Keratinocyte (primary cell): ENCODE data around the gene LSG1.

Source experiments
- EZH2 ChIP-seq: IDR thresholded peaks from one replicate; pipeline ENCODE4 v1.6.1; 2012; ENCODE audit warnings: inconsistent platforms, mild to moderate bottlenecking, low read length, moderate library complexity
- TF ChIP-seq, protein P1 (sequence below), 3 experiments: IDR thresholded peaks in 1 of 3; conservative IDR thresholded peaks in 1 of 3; optimal IDR thresholded peaks in 1 of 3; 2 replicates in 2 of 3; 3 replicates in 1 of 3; pipeline versions ENCODE3 to v1.5.1; 2011; ENCODE audit warnings: low read length in 3 of 3, mild to moderate bottlenecking in 3 of 3, moderate library complexity in 2 of 3, control low read depth in 1 of 3, inconsistent platforms in 1 of 3; ENCODE audit not compliant: insufficient read depth in 2 of 3; ENCODE audit errors: extremely low read depth in 1 of 3

DNA sequence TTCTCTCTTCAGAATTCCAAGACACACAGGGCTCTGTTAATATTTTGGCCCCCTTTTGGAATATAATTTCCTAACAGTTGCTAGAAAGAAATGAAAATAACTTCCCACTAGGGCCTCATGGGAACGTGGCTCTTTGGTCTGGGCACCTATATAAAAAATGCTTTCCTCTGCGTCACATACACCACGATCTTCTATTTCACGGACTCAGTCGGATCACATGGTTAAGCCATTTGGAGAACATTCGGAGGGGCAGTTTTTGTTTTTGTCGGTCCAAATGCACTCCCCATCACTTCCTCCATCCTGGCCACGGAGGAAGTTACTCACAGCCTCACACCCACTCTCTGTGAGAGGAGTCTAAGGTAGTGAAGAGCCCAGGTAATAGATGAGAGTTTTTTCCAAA is 59.8 kb downstream of the LSG1 start:
- TF ChIP-seq, protein P1, sequence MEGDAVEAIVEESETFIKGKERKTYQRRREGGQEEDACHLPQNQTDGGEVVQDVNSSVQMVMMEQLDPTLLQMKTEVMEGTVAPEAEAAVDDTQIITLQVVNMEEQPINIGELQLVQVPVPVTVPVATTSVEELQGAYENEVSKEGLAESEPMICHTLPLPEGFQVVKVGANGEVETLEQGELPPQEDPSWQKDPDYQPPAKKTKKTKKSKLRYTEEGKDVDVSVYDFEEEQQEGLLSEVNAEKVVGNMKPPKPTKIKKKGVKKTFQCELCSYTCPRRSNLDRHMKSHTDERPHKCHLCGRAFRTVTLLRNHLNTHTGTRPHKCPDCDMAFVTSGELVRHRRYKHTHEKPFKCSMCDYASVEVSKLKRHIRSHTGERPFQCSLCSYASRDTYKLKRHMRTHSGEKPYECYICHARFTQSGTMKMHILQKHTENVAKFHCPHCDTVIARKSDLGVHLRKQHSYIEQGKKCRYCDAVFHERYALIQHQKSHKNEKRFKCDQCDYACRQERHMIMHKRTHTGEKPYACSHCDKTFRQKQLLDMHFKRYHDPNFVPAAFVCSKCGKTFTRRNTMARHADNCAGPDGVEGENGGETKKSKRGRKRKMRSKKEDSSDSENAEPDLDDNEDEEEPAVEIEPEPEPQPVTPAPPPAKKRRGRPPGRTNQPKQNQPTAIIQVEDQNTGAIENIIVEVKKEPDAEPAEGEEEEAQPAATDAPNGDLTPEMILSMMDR (optimal IDR thresholded peaks at IDR 0.05 in 1 of 3, IDR thresholded peaks at IDR 0.05 in 1 of 3, conservative IDR thresholded peaks at IDR 0.05 in 1 of 3; ENCODE audit: extremely low read depth in 1 of 3, insufficient read depth in 2 of 3, low read length in 3 of 3): no peak
- TF ChIP-seq EZH2: no peak
